HK-2 (cell line): Measurements from ENCODE around the gene ITGB1BP1.

Source experiments
- DNase-seq: peaks from one replicate; pipeline ENCODE4 v3.0.0-alpha.2; 2018; ENCODE audit not compliant: unreplicated experiment

ITGB1BP1 gene

GRCh38 chr2:9424447-9425164 lies 1.3 kb upstream of the ITGB1BP1 start:
- no peak for DNase-seq

DNA sequence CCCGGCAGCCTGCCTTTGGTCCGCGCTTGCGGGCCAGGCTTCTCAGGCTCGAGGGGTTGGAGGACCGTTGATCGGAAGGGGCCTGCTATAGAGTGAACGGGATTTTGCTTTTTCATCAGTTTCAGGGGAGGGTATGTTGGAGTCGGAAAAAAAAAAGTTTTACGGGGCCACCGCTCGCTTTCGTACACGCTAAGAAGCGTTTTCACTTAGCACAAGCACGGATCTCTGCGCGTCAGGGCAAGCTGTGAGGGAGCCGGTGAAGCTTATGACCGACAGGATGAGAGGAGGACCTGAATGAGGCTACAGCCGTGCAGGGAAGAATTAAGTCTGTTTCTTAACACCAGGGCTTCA lies 569 bp upstream of the ITGB1BP1 start:
- peak; percentile 29 for DNase-seq

DNA sequence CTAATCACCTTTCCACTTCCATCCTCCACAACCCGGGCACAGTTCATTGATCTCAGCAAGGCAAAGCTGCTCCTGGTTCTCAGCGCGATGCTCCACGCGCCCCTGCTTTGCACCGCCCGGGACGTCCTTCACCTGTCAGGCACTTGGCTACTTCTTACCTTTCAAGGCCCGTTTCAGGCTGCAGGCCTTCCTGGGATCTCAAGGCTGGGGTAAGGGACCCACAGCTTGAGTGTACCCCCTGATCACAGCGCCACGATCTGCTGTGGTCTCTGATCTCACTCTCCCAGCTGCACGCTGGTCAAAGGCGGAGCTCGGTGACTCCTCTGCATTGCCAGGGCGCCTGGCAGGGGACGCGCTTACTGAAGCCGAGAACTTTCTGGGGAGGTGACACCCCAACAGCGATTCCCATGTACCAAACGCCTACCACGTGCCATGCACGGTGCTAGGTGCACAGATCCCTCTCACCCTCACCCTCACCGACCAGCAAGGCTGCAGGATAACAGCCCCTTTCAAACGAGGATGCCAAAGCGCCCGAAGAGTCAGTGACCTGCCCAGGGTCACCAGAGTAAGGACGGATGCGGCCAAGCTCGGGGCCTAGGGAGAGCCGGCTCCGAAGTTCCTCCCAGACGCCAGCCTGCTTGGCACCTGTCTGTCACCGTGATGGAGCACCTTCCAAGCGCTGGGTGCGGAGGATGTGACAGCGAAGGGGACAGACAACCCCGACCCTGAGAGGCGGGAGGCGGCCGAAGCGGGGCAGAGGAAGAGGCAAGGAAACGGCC lies 818 bp downstream of the ITGB1BP1 start:
- DNase-seq = peak; percentile 38

- no peak for DNase-seq
These were observed 2.8 kb downstream of the ITGB1BP1 start for GRCh38 chr2:9420495-9420894.

DNA sequence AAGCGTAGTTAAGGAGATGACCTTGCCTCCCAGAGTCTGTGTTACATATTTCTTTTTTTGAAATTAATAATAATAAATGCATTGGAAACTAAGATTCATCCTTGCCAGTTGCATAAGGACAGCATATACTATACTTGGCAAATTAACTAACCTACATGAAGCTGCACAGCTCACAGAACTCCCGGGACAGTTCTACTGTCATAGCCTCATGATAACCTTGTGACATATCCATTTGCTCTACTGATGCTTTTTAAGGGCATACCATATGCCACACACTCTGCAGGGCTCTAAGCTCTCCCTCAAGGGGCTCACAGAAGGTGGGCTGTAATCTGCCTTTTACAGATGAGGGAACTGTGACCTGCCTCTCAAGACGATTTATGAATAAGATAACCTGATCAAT lies 3.8 kb downstream of the ITGB1BP1 start:
- no peak for DNase-seq

DNA sequence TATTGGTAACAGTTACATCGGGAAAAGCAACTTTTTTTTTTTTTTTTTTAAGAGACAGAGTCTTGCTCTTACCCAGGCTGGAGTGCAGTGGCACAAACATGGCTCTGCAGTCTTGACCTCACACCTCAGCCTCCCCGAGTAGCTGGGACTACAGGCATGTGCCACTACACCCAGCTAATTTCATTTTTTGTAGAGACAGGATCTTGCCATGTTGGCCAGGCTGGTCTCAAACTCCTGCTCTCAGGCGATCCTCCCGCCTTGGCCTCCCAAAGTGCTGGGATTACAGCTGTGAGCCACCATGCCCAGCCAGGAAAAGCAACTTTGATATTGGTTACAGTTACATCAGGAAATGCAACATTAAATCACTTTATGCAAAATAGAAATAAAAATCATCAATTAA lies 4.6 kb downstream of the ITGB1BP1 start:
- no peak for DNase-seq

- no peak for DNase-seq
These were observed 5.6 kb downstream of the ITGB1BP1 start for GRCh38 chr2:9417725-9418124.

- DNase-seq = no peak
These were observed 6.4 kb downstream of the ITGB1BP1 start for GRCh38 chr2:9416962-9417316.

GRCh38 chr2:9416267-9416961 lies 6.9 kb downstream of the ITGB1BP1 start:
- DNase-seq = no peak

DNA sequence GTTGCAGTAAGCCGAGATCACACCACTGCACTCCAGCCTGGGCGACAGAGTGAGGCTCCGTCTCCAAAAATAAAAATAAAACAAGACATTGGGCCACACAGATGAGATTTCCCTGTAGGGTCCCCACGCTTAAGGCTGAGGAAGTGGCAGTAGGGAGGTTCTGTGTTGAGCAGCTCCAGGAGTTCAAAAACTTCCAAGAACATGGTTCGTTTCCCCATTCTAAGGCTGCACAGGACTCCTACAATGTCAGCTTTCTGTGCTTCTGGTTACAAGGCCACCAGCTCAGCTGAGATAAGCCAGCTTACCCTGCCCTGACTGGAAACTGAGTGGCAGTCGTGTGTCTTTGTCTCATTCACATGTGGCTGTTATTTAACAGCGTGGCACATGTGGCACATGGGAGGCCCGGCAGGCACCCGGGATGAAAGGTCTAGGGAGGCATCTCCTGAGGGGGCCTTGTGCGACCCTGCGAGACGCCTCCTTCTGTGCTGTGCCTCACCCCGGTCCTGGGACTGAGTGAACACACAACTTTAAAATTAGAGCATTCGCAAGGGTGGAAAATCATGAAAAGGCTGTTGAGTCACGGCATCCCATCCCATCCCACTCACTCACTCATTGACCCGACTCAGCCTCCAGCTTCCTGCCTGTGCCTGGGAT lies 7.7 kb downstream of the ITGB1BP1 start:
- DNase-seq = no peak

DNA sequence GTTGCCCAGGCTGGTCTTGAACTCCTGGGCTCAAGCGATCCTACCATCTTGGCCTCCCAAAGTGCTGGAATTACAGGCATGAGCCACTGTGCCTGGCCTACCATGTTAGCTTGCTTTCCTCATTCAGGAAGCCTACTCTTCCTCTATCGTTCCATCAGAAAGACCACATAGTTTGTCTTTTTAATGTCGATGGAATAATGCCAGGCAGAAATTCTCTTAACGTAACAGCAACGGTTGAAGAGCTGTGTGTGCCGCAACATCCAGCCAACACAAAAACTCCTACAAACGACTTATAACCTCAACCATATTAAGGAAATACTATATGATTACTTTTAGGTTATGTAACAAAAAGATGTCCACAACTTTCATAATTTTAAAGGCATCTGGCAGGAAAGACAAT lies 10.5 kb downstream of the ITGB1BP1 start:
- DNase-seq = no peak

- DNase-seq = no peak
These were observed 13.2 kb downstream of the ITGB1BP1 start for GRCh38 chr2:9410108-9410507.

DNA sequence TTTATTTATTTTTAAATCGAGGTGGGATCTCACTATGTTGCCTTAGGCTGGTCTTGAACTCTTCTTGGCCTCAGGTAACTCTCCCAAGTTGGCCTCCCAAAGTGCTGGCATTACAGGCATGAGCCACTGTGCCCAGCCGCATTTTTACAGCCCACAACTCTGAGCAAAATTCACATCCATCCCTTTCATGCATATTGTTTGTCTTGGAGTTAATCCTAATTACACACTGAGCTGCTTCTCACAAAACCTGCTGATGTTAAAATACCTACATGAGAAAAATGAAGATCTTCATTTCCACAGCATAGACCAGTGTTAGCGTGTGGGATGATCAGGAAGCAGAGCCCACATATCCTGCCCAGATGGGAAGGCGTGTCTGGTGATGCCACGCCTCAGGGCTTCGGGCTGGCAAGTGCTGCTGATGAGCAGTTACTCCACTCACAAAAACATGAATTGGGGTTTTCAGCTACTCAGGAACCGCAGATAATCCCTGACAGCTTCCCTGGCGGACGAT lies 14.6 kb downstream of the ITGB1BP1 start:
- no peak for DNase-seq

GRCh38 chr2:9407363-9407811 lies 15.9 kb downstream of the ITGB1BP1 start:
- DNase-seq = no peak

DNA sequence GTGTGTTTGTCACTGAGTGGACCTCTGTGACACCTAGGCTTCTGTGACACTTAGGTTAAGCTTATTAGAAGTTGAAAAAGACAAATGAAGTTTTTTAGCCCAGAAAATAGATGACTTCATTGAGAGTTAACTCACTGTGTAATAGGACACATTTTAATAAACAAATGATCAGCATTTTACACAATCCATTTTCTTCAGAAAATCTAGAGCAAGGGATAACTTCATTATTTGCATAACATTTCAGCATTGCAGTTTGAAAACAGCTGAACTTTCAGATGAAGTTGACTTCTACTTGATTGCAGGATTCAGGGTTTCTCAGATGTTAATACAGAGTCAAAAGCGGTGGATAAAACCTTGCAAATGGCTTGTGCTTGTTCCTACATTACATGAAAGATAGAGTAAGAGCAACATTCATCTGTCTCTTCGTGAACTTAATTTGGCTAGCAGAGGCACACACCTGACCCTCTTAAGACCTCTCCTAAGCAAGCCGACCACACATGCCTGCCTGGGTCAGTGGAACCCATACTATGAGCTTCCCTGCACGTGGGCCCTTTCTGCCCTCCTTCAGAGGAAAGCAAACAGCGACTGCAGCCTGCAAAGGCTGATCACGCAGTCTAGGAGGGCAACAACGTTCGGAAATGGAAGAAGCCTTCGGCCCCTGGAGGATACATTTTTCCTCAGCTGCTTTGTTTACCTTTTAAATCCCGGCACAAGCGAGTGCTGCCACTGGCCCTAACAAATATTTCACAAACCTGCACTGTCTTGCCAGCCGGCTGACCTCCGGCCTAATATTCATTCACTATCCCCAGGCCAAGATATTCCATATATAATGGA lies 16.6 kb downstream of the ITGB1BP1 start:
- DNase-seq = no peak

DNA sequence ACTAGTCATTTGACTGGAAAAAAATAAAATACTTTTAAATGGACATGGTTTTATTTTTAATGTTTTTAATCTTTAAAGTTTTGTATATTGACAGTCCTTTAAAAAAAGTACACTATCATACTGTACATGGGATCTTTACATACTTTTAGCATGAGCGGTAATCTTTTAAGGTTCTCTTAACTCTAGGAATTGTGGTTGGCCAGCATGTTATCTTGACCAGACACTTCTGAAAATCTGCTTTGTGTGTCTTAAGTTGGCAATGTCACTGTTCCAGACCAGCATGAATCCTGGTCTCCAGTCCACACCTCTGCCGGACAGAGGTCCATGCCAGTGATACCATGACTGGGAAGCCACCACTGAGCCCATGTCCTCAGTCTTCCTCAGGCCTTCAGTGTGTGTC lies 17.7 kb downstream of the ITGB1BP1 start:
- no peak for DNase-seq

DNA sequence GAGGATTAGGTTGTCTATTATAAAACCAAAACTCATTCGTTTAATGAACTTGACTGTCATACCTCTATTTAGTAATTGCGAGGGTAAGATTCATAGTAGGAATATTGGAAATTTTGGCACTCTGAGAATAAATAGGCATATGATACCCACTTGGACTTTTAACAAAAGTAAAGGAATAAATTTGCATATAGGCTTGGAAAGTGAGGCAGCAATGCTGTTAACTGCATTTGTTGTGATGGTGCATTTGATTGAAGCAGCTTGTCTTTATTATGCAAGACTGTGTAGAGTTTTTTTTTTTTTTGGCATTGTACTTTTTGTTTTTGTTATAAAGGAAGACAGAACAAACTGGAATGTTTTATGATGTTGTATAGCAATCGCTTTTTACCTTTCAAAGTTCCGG lies 18.9 kb downstream of the ITGB1BP1 start:
- no peak for DNase-seq

DNA sequence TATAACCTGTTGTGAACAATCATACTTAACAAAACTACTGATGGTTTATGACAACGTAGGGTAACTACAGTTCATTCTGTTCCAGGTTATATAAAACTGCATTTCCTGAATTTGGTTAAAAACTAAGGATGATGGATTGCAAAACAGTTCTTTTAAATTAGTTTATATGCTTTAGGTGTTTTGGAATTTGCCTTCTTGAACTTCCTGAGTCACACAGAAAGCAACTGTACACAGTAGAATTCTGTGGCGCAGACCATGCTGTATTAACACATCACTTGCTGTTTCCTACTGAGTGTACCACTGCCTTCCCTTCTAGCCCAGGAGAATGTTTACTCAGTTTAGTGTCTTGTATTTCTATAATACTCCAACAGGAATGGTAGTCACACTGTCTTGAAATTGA lies 19.4 kb downstream of the ITGB1BP1 start:
- no peak for DNase-seq

DNA sequence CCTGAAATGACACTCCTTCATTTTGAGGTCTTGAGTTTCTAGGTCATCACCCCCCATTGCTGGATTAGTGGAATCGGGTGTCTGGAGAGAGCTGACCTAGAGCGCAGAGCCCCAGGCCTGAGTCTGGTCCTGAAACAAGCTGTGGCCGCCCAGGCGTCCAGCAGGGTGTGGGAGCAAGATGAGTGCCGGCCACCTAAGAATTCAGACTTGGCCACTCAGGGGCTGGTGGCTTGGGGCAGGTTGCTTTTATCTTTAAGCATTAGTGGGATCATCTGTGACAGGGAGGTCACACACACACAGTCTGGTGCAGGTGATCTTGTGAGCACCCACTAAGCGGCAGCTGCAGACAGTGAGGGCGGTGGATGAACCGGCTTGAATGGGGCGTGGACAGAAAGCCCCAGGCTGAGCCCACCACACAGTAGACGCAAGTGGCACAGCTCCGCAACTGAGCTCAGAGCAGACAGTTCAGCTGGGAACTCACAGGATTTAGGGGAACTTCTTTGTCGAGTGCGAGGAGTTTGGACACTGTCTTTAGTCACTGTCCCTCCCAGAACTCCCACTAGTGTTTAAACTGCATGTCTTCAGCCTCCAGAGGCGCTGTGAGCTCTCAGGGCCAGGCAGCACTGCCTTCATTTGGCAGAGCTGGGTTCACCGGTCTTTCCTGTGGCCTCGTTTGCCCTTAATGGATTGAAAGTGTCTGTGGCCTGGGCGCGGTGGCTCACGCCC lies 21.5 kb downstream of the ITGB1BP1 start:
- no peak for DNase-seq

DNA sequence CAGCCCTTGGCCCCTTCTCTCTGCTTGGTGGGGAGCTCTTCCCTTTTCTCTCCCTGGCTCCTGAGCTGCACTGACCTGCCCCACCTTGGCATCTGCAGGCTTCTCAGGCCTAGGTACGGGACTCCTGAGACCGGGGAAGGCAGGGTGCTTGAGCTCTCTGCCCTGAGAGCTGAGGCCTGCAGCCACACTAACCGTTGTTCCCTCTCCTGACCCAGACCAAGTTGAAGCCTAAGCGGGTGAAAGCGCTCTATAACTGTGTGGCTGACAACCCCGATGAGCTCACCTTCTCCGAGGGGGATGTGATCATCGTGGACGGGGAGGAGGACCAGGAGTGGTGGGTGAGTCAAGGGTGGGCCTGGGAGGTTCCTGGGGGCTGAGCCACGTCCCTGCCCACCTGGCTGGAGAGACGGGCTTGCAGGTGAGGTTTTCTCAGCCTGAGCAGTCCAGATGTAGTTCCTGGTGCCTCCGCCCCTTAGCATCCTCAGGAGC lies 22.2 kb downstream of the ITGB1BP1 start:
- no peak for DNase-seq
